ENCODE measurements around the gene PDZD8. TPM values are rescaled to one million over a fixed set of nuclear protein-coding genes. Genes with fewer than 3 reads are reported as not detected.

The PDZD8 gene
- total and polyA plus RNA-seq, 2 donors: 4.4 to 9.2 TPM

- no peak for DNase-seq (ENCODE audit: low read depth in 6 of 9, low spot score in 9 of 9)
- Histone ChIP-seq H3K36me3 (ENCODE audit: control insufficient read depth in 2 of 2, insufficient read depth in 2 of 2, low read length in 1 of 2) (no peaks in the 10 kb centered on the region), H3K27me3 (ENCODE audit: control insufficient read depth in 2 of 2, insufficient read depth in 1 of 2, low read length in 1 of 2) (no peaks in the 10 kb centered on the region), H3K4me3 (ENCODE audit: low read length in 2 of 2) (no peak overlapping the region), H3K27ac (ENCODE audit: low read depth in 1 of 2, low read length in 1 of 2) (no peak overlapping the region), H3K4me1 (ENCODE audit: control insufficient read depth in 2 of 2, insufficient read depth in 2 of 2, low read length in 2 of 2) (no peaks in the 10 kb centered on the region), H3K9me3 (ENCODE audit: control insufficient read depth in 2 of 2, insufficient read depth in 1 of 2, low read length in 1 of 2) (no peaks in the 10 kb centered on the region)
- 95% methylated on average over 6 of the region's 6 CpGs for WGBS
These were observed 24.3 kb upstream of the PDZD8 start for GRCh38 chr10:117399341-117400196.

GRCh38 chr10:117398029-117398428 lies 22.8 kb upstream of the PDZD8 start:
- DNase-seq (ENCODE audit: low read depth in 6 of 9, low spot score in 9 of 9): no peak
- H3K27ac ChIP-seq (ENCODE audit: low read depth in 1 of 2, low read length in 1 of 2): no peak overlapping the region

GRCh38 chr10:117391436-117392205 lies 16.4 kb upstream of the PDZD8 start:
- DNase-seq (ENCODE audit: low read depth in 6 of 9, low spot score in 9 of 9): no peak
- H3K4me1 ChIP-seq (ENCODE audit: control insufficient read depth in 2 of 2, insufficient read depth in 2 of 2, low read length in 2 of 2): no peaks in the 10 kb centered on the region
- 88% methylated on average over 4 of the region's 4 CpGs for WGBS

More at GRCh38 chr10:117398029-117398428, 22.8 kb upstream of the PDZD8 start:
- Histone ChIP-seq H3K4me3 (ENCODE audit: low read length in 2 of 2) (no peak overlapping the region), H3K27me3 (ENCODE audit: control insufficient read depth in 2 of 2, insufficient read depth in 1 of 2, low read length in 1 of 2) (no peaks in the 10 kb centered on the region), H3K4me1 (ENCODE audit: control insufficient read depth in 2 of 2, insufficient read depth in 2 of 2, low read length in 2 of 2) (no peaks in the 10 kb centered on the region), H3K36me3 (ENCODE audit: control insufficient read depth in 2 of 2, insufficient read depth in 2 of 2, low read length in 1 of 2) (no peaks in the 10 kb centered on the region), H3K9me3 (ENCODE audit: control insufficient read depth in 2 of 2, insufficient read depth in 1 of 2, low read length in 1 of 2) (no peaks in the 10 kb centered on the region)
- WGBS: 98% methylated on average over 3 of the region's 3 CpGs

GRCh38 chr10:117390420-117390819 lies 15.2 kb upstream of the PDZD8 start:
- Histone ChIP-seq H3K4me3 (ENCODE audit: low read length in 2 of 2) (no peak overlapping the region), H3K27ac (ENCODE audit: low read depth in 1 of 2, low read length in 1 of 2) (no peak overlapping the region), H3K27me3 (ENCODE audit: control insufficient read depth in 2 of 2, insufficient read depth in 1 of 2, low read length in 1 of 2) (peaks cover 0 to 8% of the 10 kb centered on the region in 2 donors), H3K9me3 (ENCODE audit: control insufficient read depth in 2 of 2, insufficient read depth in 1 of 2, low read length in 1 of 2) (no peaks in the 10 kb centered on the region), H3K36me3 (ENCODE audit: control insufficient read depth in 2 of 2, insufficient read depth in 2 of 2, low read length in 1 of 2) (no peaks in the 10 kb centered on the region), H3K4me1 (ENCODE audit: control insufficient read depth in 2 of 2, insufficient read depth in 2 of 2, low read length in 2 of 2) (no peaks in the 10 kb centered on the region)
- WGBS: 80% methylated on average over 3 of the region's 3 CpGs
- DNase-seq (ENCODE audit: low read depth in 6 of 9, low spot score in 9 of 9): no peak

More at GRCh38 chr10:117391436-117392205, 16.4 kb upstream of the PDZD8 start:
- no peaks in the 10 kb centered on the region for H3K9me3 ChIP-seq (ENCODE audit: control insufficient read depth in 2 of 2, insufficient read depth in 1 of 2, low read length in 1 of 2)
- peaks cover 0 to 7% of the 10 kb centered on the region in 2 donors for H3K27me3 ChIP-seq (ENCODE audit: control insufficient read depth in 2 of 2, insufficient read depth in 1 of 2, low read length in 1 of 2)
- no peak overlapping the region for H3K27ac ChIP-seq (ENCODE audit: low read depth in 1 of 2, low read length in 1 of 2)
- no peaks in the 10 kb centered on the region for H3K36me3 ChIP-seq (ENCODE audit: control insufficient read depth in 2 of 2, insufficient read depth in 2 of 2, low read length in 1 of 2)
- no peak overlapping the region for H3K4me3 ChIP-seq (ENCODE audit: low read length in 2 of 2)

GRCh38 chr10:117386805-117387204 lies 11.6 kb upstream of the PDZD8 start:
- H3K4me1 ChIP-seq (ENCODE audit: control insufficient read depth in 2 of 2, insufficient read depth in 2 of 2, low read length in 2 of 2): no peaks in the 10 kb centered on the region
- no peak overlapping the region for H3K27ac ChIP-seq (ENCODE audit: low read depth in 1 of 2, low read length in 1 of 2)
- H3K9me3 ChIP-seq (ENCODE audit: control insufficient read depth in 2 of 2, insufficient read depth in 1 of 2, low read length in 1 of 2): no peaks in the 10 kb centered on the region
- DNase-seq (ENCODE audit: low read depth in 6 of 9, low spot score in 9 of 9): no peak
- WGBS: 98% methylated on average over 2 of the region's 2 CpGs
- no peaks in the 10 kb centered on the region for H3K36me3 ChIP-seq (ENCODE audit: control insufficient read depth in 2 of 2, insufficient read depth in 2 of 2, low read length in 1 of 2)
- peaks cover 0 to 11% of the 10 kb centered on the region in 2 donors for H3K27me3 ChIP-seq (ENCODE audit: control insufficient read depth in 2 of 2, insufficient read depth in 1 of 2, low read length in 1 of 2)
- H3K4me3 ChIP-seq (ENCODE audit: low read length in 2 of 2): no peak overlapping the region

- DNase-seq (ENCODE audit: low read depth in 6 of 9, low spot score in 9 of 9): no peak
- WGBS: 93% methylated on average over 1 of the region's 1 CpG
- Histone ChIP-seq H3K4me1 (ENCODE audit: control insufficient read depth in 2 of 2, insufficient read depth in 2 of 2, low read length in 2 of 2) (no peaks in the 10 kb centered on the region), H3K9me3 (ENCODE audit: control insufficient read depth in 2 of 2, insufficient read depth in 1 of 2, low read length in 1 of 2) (no peaks in the 10 kb centered on the region), H3K27ac (ENCODE audit: low read depth in 1 of 2, low read length in 1 of 2) (no peak overlapping the region), H3K27me3 (ENCODE audit: control insufficient read depth in 2 of 2, insufficient read depth in 1 of 2, low read length in 1 of 2) (peaks cover 4 to 32% of the 10 kb centered on the region in 2 donors), H3K4me3 (ENCODE audit: low read length in 2 of 2) (no peak overlapping the region), H3K36me3 (ENCODE audit: control insufficient read depth in 2 of 2, insufficient read depth in 2 of 2, low read length in 1 of 2) (no peaks in the 10 kb centered on the region)
These were observed 7.6 kb upstream of the PDZD8 start for GRCh38 chr10:117382861-117383260.

GRCh38 chr10:117374506-117375359 lies 507 bp downstream of the PDZD8 start:
- Histone ChIP-seq H3K27me3 (ENCODE audit: control insufficient read depth in 2 of 2, insufficient read depth in 1 of 2, low read length in 1 of 2) (peaks cover 8 to 34% of the 10 kb centered on the region in 2 donors), H3K9me3 (ENCODE audit: control insufficient read depth in 2 of 2, insufficient read depth in 1 of 2, low read length in 1 of 2) (peaks cover 0 to 3% of the 10 kb centered on the region in 2 donors), H3K4me1 (ENCODE audit: control insufficient read depth in 2 of 2, insufficient read depth in 2 of 2, low read length in 2 of 2) (peaks cover 5 to 9% of the 10 kb centered on the region in 2 donors), H3K27ac (ENCODE audit: low read depth in 1 of 2, low read length in 1 of 2) (peak overlapping the region; percentile 66 to 86), H3K4me3 (ENCODE audit: low read length in 2 of 2) (peak overlapping the region; percentile 65 to 98), H3K36me3 (ENCODE audit: control insufficient read depth in 2 of 2, insufficient read depth in 2 of 2, low read length in 1 of 2) (no peaks in the 10 kb centered on the region)
- peak in 4 of 9 donors; percentile 17 to 70 (median 44) for DNase-seq (ENCODE audit: low read depth in 6 of 9, low spot score in 9 of 9)
- under 1% methylated on average over 92 of the region's 92 CpGs for WGBS

- Histone ChIP-seq H3K27ac (ENCODE audit: low read depth in 1 of 2, low read length in 1 of 2) (peak overlapping the region in 1 of 2 donors; percentile 4), H3K27me3 (ENCODE audit: control insufficient read depth in 2 of 2, insufficient read depth in 1 of 2, low read length in 1 of 2) (peaks cover 8 to 28% of the 10 kb centered on the region in 2 donors), H3K9me3 (ENCODE audit: control insufficient read depth in 2 of 2, insufficient read depth in 1 of 2, low read length in 1 of 2) (peaks cover 0 to 3% of the 10 kb centered on the region in 2 donors), H3K4me1 (ENCODE audit: control insufficient read depth in 2 of 2, insufficient read depth in 2 of 2, low read length in 2 of 2) (peaks cover 5 to 9% of the 10 kb centered on the region in 2 donors), H3K36me3 (ENCODE audit: control insufficient read depth in 2 of 2, insufficient read depth in 2 of 2, low read length in 1 of 2) (no peaks in the 10 kb centered on the region), H3K4me3 (ENCODE audit: low read length in 2 of 2) (peak overlapping the region; percentile 65 to 98)
- DNase-seq (ENCODE audit: low read depth in 6 of 9, low spot score in 9 of 9): peak in 4 of 9 donors; percentile 23 to 59 (median 30)
- 1% methylated on average over 31 of the region's 31 CpGs for whole genome bisulfite sequencing
These were observed 1.3 kb downstream of the PDZD8 start for GRCh38 chr10:117373823-117374505.
